ENCODE results near the gene GSTO2. TPM values are rescaled to one million over a fixed set of nuclear protein-coding genes. Genes with fewer than 3 reads are reported as not detected.

GSTO2 gene
- total and polyA plus RNA-seq, 2 of the 4 experiments (the other 2 are of a cell fraction) = 1.4 to 2.3 TPM

DNA sequence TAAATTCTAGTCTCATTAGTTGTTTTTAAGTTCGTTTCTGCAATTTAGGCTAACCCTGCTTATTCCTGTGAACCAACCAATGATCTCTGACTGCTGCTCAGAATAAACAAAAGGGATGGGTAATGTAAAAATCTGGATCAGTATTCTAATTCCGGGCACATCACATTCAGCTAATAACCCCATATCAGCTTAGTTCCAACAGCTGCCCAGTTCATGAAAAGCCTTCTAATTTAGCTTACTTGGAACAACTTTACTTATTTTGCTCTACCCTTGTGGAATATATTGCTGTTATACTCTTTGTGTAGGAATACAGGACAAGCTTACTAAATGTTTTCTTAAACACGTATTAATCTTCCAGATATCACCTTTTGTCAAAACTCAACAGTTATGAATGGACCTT is 33.2 kb upstream of the GSTO2 start:
- no peak overlapping the region for H2AK9ac ChIP-seq (replicated peaks; ENCODE audit: low read depth, low read length, poor library complexity)
- in situ Hi-C loops (cut with MboI; ENCODE audit: low sequenced_read_pairs) = no loop called here
- H3K56ac ChIP-seq (ENCODE audit: extremely low read depth, insufficient read depth, low read length) = no peak overlapping the region
- TF ChIP-seq BHLHE40 (IDR thresholded peaks at IDR 0.05; ENCODE audit: low read depth, low read length) (no peak), RAD21 (IDR thresholded peaks at IDR 0.05; ENCODE audit: low read length) (no peak), CHD1 (IDR thresholded peaks at IDR 0.05; ENCODE audit: low read depth, low read length) (no peak), MXI1 (IDR thresholded peaks at IDR 0.05; ENCODE audit: borderline replicate concordance, low read depth, low read length) (no peak), MAZ (IDR thresholded peaks at IDR 0.05; ENCODE audit: borderline replicate concordance, low read depth, low read length) (no peak), CEBPB (IDR thresholded peaks at IDR 0.05; ENCODE audit: low read depth, low read length) (no peak), RFX5 (IDR thresholded peaks at IDR 0.05; ENCODE audit: low read depth, low read length) (no peak), NFE2L2 (IDR thresholded peaks at IDR 0.05; ENCODE audit: low read depth, low read length) (no peak), RCOR1 (IDR thresholded peaks at IDR 0.05; ENCODE audit: insufficient replicate concordance, low read length) (no peak), FOS (IDR thresholded peaks at IDR 0.05; ENCODE audit: low read depth, low read length) (no peak), MAFK (IDR thresholded peaks at IDR 0.05; ENCODE audit: low read depth, low read length) (no peak), SMC3 (IDR thresholded peaks at IDR 0.05; ENCODE audit: low read depth, low read length) (no peak), POLR2A (IDR thresholded peaks at IDR 0.05; ENCODE audit: low read depth, low read length) (no peak)
- TF ChIP-seq, protein P1, sequence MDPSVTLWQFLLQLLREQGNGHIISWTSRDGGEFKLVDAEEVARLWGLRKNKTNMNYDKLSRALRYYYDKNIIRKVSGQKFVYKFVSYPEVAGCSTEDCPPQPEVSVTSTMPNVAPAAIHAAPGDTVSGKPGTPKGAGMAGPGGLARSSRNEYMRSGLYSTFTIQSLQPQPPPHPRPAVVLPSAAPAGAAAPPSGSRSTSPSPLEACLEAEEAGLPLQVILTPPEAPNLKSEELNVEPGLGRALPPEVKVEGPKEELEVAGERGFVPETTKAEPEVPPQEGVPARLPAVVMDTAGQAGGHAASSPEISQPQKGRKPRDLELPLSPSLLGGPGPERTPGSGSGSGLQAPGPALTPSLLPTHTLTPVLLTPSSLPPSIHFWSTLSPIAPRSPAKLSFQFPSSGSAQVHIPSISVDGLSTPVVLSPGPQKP (IDR thresholded peaks at IDR 0.05; ENCODE audit: borderline replicate concordance, low read depth, low read length) = no peak
- TF ChIP-seq, protein P2, sequence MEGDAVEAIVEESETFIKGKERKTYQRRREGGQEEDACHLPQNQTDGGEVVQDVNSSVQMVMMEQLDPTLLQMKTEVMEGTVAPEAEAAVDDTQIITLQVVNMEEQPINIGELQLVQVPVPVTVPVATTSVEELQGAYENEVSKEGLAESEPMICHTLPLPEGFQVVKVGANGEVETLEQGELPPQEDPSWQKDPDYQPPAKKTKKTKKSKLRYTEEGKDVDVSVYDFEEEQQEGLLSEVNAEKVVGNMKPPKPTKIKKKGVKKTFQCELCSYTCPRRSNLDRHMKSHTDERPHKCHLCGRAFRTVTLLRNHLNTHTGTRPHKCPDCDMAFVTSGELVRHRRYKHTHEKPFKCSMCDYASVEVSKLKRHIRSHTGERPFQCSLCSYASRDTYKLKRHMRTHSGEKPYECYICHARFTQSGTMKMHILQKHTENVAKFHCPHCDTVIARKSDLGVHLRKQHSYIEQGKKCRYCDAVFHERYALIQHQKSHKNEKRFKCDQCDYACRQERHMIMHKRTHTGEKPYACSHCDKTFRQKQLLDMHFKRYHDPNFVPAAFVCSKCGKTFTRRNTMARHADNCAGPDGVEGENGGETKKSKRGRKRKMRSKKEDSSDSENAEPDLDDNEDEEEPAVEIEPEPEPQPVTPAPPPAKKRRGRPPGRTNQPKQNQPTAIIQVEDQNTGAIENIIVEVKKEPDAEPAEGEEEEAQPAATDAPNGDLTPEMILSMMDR (conservative IDR thresholded peaks at IDR 0.05; ENCODE audit: low read depth, low read length) = no peak
- TF ChIP-seq, protein P3, sequence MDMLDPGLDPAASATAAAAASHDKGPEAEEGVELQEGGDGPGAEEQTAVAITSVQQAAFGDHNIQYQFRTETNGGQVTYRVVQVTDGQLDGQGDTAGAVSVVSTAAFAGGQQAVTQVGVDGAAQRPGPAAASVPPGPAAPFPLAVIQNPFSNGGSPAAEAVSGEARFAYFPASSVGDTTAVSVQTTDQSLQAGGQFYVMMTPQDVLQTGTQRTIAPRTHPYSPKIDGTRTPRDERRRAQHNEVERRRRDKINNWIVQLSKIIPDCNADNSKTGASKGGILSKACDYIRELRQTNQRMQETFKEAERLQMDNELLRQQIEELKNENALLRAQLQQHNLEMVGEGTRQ (IDR thresholded peaks at IDR 0.05; ENCODE audit: low read depth, low read length) = no peak
- H3K36me3 ChIP-seq (ENCODE audit: control insufficient read depth, insufficient read depth, low read length) = no peaks in the 10 kb centered on the region
- no peaks in the 10 kb centered on the region for H3K9me3 ChIP-seq (ENCODE audit: control insufficient read depth, insufficient read depth, low read length)
- H3K23ac ChIP-seq (ENCODE audit: low read depth, low read length) = no peak overlapping the region
- H3K79me1 ChIP-seq (ENCODE audit: low read depth in 1 of 2, low read length in 2 of 2) = no peaks in the 10 kb centered on the region
- H2AK5ac ChIP-seq (ENCODE audit: low read depth, low read length) = no peak overlapping the region
- no peak overlapping the region for H2AFZ ChIP-seq (replicated peaks; ENCODE audit: low read length, poor library complexity)
- WGBS, 2 experiments (ENCODE audit: extremely low coverage in 2 of 2, insufficient read length in 1 of 2) = no CpG with 5 or more reads among the region's 3 CpGs
- no TSS peak for BruUV-seq (replicated peaks)
- H4K20me1 ChIP-seq (ENCODE audit: insufficient read depth, low read length) = no peaks in the 10 kb centered on the region
- no peak overlapping the region for H4K8ac ChIP-seq (ENCODE audit: low read depth in 2 of 2, low read length in 2 of 2)
- no peak overlapping the region for H3K4me2 ChIP-seq (ENCODE audit: low read depth, low read length)
- ATAC-seq (ENCODE audit: low read depth) (no peak), DNase-seq (no peak)
- H2BK120ac ChIP-seq (ENCODE audit: low read depth, low read length) = no peak overlapping the region
- H4K91ac ChIP-seq (ENCODE audit: insufficient read depth, low read depth, low read length) = no peak overlapping the region
- no peak overlapping the region for H3K14ac ChIP-seq (replicated peaks; ENCODE audit: low read depth, low read length)
- intact Hi-C loops (cut with micrococcal nuclease) = no loop called here
- no peak overlapping the region for H2BK15ac ChIP-seq (ENCODE audit: low read depth, low read length)
- H2BK5ac ChIP-seq (ENCODE audit: low read depth, low read length, poor library complexity, severe bottlenecking) = no peak overlapping the region
- H3K27ac ChIP-seq (ENCODE audit: insufficient read depth, low read length) = no peak overlapping the region
- ChIA-PET CTCF (no interaction called here), POLR2A (ENCODE audit: unreplicated experiment) (no interaction called here)
- H3K4ac ChIP-seq (ENCODE audit: low read depth, low read length) = no peak overlapping the region
- dilution Hi-C loops (cut with HindIII; ENCODE audit: low sequenced_read_pairs, unreplicated experiment) = no loop called here
- no peaks in the 10 kb centered on the region for H3K4me1 ChIP-seq (ENCODE audit: control insufficient read depth, insufficient read depth, low read length)
- H3K4me3 ChIP-seq (ENCODE audit: insufficient read depth, low read depth, low read length) = no peak overlapping the region
- peaks cover 13% of the 10 kb centered on the region for H3K27me3 ChIP-seq (ENCODE audit: control insufficient read depth, insufficient read depth, low read length)
- no peak overlapping the region for H3K18ac ChIP-seq (ENCODE audit: low read depth, low read length)
- no peak overlapping the region for H4K5ac ChIP-seq (ENCODE audit: low read depth, low read length)
- no peaks in the 10 kb centered on the region for H3K9me1 ChIP-seq (ENCODE audit: insufficient read depth, low read length)
- H2BK20ac ChIP-seq (ENCODE audit: low read depth, low read length) = no peak overlapping the region
- H3K9ac ChIP-seq (ENCODE audit: low read depth, low read length) = no peak overlapping the region

Data from IMR-90 (cell line).